ENCODE results near the gene BHLHA15.

- no peak for TF ChIP-seq POLR2A (IDR thresholded peaks at IDR 0.05)
- TF ChIP-seq CTCF (IDR thresholded peaks at IDR 0.05) = no peak
- no peak for TF ChIP-seq EP300 (IDR thresholded peaks at IDR 0.05)
- no peak for TF ChIP-seq POLR2AphosphoS5 (IDR thresholded peaks at IDR 0.05)
These were observed 48.5 kb upstream of the BHLHA15 start for GRCh38 chr7:98162758-98163157.
